Brain microvascular endothelial cell (primary cell): Measurements from ENCODE around the gene PPP1R1C.

Source experiments
- DNase-seq: peaks from one replicate; pipeline ENCODE4 v3.0.0-alpha.2; 2020
- H3K27ac ChIP-seq: fragments of 250-450 bp; sonication (Bioruptor Pico); 2 replicates; pipeline ENCODE4 v1.5.1; 2020; ENCODE audit warnings: mild to moderate bottlenecking, moderate library complexity
- H3K27me3 ChIP-seq: fragments of 250-450 bp; sonication (Bioruptor Pico); replicated peaks from 2 replicates; pipeline ENCODE4 v1.5.1; 2020; ENCODE audit warnings: mild to moderate bottlenecking
- H3K36me3 ChIP-seq: fragments of 250-450 bp; sonication (Bioruptor Pico); replicated peaks from 2 replicates; pipeline ENCODE4 v1.5.1; 2020; ENCODE audit warnings: mild to moderate bottlenecking
- H3K4me3 ChIP-seq: 2 replicates; pipeline ENCODE4 v1.5.1; 2011; ENCODE audit warnings: low read depth, mild to moderate bottlenecking, control low read depth, low read length, moderate library complexity
- CTCF ChIP-seq: IDR thresholded peaks from 2 replicates; pipeline ENCODE4 v1.5.1; 2011; ENCODE audit warnings: low read depth, mild to moderate bottlenecking, moderate library complexity, low read length, control low read depth, inconsistent platforms; ENCODE audit errors: missing control alignments
- in situ Hi-C: cut with HindIII; loops from 2 replicates; pipeline ENCODE4 v1.10.0; 2017; ENCODE audit warnings: low sequenced_read_pairs, low pct_ligation_motif_present

Gene PPP1R1C

GRCh38 chr2:181988154-181988924 is 2.7 kb downstream of the PPP1R1C start:
- in situ Hi-C loops = no loop called here
- no peak for TF ChIP-seq CTCF
- Histone ChIP-seq H3K36me3 (no peaks in the 10 kb centered on the region), H3K27ac (no peak overlapping the region), H3K27me3 (no peaks in the 10 kb centered on the region), H3K4me3 (no peak overlapping the region)
- no peak for DNase-seq

GRCh38 chr2:181989099-181989498 is 3.4 kb downstream of the PPP1R1C start:
- no peak for TF ChIP-seq CTCF
- Histone ChIP-seq H3K4me3 (no peak overlapping the region), H3K36me3 (no peaks in the 10 kb centered on the region), H3K27ac (no peak overlapping the region), H3K27me3 (no peaks in the 10 kb centered on the region)
- in situ Hi-C loops = no loop called here
- DNase-seq = no peak

GRCh38 chr2:181991171-181991885 is 5.7 kb downstream of the PPP1R1C start:
- no peaks in the 10 kb centered on the region for H3K27me3 ChIP-seq
- DNase-seq = no peak
- TF ChIP-seq CTCF = no peak
- no peak overlapping the region for H3K27ac ChIP-seq
- H3K4me3 ChIP-seq = no peak overlapping the region
- in situ Hi-C loops = no loop called here
- H3K36me3 ChIP-seq = no peaks in the 10 kb centered on the region

- in situ Hi-C loops = no loop called here
- TF ChIP-seq CTCF = no peak
- Histone ChIP-seq H3K4me3 (no peak overlapping the region), H3K27me3 (no peaks in the 10 kb centered on the region), H3K36me3 (no peaks in the 10 kb centered on the region), H3K27ac (no peak overlapping the region)
- no peak for DNase-seq
Measured at GRCh38 chr2:181992776-181993175, 7.1 kb downstream of the PPP1R1C start.

GRCh38 chr2:181995289-181995688 is 9.6 kb downstream of the PPP1R1C start:
- DNase-seq = no peak
- no peaks in the 10 kb centered on the region for H3K27me3 ChIP-seq
- TF ChIP-seq CTCF = no peak
- H3K36me3 ChIP-seq = no peaks in the 10 kb centered on the region
- in situ Hi-C loops = no loop called here
- H3K4me3 ChIP-seq = no peak overlapping the region
- no peak overlapping the region for H3K27ac ChIP-seq
